Activated CD8-positive, alpha-beta memory T cell treated with anti-CD3 and anti-CD28 coated beads for 24 hours (primary cell): Measurements from ENCODE around the gene TPP2.

Experiments
- DNase-seq: peaks from one replicate; pipeline ENCODE4 v3.0.0-alpha.2; 2020

TPP2 gene

DNA sequence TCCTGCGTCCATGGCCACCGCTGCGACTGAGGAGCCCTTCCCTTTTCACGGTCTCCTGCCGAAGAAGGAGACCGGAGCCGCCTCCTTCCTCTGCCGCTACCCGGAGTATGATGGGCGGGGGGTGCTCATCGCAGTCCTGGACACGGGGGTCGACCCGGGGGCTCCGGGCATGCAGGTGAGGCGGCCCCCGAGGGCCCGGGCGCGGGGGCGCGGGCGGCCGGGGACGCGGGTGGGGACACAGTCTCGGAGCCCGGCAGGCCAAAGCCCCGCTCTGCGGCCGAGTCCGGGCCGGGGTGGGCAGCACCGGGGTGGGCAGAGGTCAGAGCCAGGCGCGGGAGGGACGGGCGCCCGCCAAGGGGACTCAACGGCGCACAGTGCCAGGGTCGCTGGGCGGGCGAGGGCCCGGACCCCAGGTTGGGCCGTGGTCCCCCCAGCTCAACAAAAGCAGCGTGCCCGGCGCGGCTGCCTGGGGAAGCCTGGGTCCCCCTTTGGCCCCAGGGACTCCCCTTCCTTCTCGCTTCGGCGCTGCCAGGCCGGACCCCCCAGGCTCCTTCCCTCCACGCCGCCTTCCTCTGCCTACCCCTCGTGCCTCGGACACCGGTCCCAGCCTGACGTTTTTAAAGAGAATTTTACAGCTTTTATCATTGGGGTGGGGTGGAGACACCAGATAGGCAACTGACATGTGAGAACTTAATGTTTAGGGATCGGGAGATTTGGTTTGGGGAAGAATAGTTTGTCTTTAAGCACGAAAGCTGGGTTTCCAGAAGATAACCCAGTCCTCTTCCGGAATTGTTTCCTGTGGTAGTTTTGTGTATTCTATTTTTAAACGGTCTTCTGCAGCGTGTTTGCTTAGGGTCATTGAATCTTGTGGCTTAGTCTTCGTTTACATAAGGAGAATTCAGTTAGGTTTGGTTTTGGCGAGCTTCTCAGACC lies 509 bp downstream of the TPP2 start:
- no peak for DNase-seq

DNA sequence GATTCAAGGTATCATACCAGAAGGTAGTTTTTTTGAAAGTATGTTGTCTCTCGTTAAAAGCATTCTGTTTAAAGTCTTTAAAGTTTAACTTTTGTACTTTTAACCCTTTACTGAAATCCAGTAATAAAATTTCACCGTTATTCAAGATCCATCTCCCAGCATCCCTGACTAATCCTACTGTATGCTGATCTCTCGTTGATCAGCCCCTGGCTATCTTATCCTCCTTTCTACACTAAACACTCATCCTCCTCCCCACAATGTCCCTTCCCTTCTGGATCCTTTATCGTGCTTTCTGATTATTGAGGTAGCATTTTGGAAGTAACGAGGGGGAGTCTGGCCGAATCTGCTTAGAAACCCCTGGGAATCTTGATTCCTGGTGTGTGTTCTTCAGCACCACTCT lies 1.3 kb downstream of the TPP2 start:
- no peak for DNase-seq

DNA sequence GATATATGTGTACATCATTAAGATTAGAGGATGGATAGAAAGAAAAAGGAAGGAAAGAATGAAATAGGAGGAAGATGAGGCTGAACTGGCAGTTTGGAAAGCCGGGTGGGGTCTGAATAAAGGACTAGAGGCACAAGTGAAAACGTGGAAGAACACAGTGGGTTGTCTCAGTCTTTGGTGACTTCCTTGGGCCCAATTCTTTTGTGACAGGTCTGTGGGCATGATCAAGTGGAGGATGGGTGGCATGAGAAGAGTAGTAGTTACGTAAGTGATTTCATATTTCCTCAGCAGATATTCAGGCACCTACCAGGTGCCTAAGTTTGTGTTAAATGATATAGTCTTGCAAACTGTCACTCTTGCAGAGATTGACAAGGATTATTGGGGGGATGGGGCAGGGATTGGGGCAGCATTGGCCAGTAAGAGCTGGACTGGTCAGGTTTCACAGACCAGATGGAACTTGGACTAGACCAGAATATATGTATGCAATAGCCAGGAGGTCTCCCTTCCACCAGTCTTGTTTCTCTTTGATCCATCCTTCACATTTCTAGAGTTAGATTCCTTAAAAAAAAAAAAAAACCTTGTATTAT lies 2.7 kb downstream of the TPP2 start:
- DNase-seq: no peak

DNA sequence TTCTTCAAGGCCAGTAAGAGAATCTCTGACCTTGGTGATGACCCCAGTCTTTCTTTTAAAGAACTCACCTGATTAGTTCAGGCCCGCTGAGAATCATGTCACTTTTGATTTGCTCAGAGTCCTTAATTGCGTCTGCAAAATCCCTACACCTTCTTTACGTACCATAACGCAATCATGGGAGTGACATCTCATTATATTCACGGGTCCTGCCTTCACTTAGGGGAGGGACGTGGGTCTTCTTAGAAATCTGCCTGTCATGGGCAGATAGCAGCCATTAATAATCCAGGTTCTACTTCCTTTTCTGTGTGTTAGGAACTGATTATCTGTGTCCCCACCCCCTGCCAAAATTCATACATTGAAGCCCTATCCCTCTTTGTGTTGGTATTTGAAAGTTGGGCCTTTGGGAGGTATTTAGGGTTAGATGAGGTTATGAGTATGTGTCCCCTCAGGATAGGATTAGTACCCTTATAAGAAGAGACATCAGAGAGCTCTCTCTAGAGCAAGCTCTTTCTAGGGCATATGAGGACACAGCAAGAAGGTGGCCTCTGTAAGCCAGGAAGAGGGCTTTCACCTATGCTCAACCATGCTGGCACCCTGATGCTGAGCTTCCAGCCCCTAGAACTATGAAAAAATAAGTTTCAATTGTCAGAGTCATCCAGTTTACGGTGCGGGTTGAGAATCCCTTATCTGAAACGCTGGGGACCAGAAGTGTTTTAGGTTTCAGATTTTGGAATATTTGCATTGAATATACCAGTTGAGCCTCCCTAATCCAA lies 9.9 kb downstream of the TPP2 start:
- DNase-seq: no peak

DNA sequence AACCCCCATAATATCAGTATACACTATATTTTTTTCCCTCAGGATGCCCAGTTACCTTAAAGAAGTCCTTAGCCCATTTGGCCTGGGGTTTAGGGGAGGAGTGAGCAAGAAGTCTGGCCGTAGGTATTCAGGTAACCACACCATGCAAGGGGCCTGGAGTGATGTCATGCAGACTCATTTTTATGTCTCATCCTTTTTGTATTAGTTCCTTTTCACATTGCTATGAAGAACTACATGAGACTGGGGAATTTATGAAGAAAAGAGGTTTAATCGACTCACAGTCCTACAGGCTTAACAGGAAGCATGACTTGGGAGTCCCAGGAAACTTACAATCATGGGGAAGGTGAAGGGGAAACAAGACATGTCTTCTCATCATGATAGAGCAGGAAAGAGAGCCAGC lies 12.2 kb downstream of the TPP2 start:
- DNase-seq: no peak

DNA sequence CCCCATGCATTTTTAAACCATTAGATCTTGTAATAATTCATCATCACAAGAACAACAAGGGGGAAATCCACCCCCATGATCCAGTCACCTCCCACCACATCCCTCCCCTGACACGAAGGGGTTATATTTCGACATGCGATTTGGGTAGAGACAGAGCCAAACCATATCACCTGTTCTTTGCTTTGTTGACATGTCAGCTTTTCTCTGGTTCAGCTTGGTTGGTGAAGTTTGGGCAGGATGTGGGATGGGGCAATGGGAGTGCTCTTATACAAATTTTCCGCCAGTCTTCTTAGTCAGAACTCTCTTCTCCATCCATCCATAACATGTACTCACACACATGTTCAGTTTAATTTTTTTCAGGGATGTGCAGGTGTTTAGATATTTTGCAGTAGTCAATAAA lies 12.9 kb downstream of the TPP2 start:
- DNase-seq: no peak

DNA sequence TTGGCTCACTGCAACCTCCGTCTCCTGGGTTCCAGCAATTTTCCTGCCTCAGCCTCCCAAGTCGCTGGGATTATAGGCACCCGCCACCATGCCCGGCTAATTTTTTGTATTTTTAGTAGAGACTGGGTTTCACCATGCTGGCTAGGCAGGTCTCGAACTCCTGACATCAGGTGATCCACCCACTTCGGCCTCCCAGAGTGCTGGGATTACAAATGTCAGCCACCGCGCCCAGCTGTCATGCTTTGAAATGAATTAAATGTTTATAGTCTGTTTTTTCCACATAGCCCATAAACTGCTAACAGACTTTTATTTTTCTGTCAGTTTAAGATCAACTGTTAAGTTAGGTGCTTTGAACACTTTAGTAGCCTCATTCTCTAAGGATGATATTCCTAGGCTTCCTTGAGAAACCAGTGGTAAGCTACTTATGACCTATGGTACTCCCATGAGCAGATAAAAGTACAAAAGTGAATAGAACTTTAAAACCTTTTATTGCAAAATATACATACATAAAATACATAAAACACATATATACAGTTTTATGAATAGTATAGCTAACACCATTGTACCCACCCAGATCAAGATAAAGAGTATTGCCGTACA lies 13.6 kb downstream of the TPP2 start:
- no peak for DNase-seq

DNA sequence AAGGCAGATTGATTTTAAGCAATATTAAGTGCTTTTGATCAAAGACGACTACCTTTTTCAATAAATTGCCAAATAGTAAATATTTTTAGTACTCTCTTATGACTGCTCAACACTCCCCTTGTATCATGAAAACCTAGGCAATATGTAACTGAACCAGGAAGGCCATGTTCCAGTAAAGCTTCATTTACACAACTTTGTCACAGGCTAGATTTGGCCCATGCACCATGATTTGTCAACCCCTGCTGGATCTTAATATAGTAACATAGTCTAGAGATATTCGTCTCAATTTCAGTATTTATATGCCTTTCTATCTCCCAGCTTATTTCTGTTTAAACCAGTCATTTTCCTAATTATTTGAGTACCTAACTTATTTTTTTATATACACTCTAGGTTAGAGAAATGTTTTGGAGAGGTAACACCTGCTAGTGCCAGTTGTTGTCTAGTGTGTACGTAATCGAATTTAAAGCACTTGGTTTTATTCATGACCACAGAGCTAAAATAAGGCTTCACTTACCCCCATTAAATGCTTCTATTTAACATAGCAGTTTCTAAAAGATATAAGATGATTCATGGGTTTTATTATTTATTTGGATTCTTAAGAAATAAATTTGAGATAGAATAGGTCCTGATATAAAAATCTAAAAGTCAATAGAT lies 21.0 kb downstream of the TPP2 start:
- DNase-seq: no peak

DNA sequence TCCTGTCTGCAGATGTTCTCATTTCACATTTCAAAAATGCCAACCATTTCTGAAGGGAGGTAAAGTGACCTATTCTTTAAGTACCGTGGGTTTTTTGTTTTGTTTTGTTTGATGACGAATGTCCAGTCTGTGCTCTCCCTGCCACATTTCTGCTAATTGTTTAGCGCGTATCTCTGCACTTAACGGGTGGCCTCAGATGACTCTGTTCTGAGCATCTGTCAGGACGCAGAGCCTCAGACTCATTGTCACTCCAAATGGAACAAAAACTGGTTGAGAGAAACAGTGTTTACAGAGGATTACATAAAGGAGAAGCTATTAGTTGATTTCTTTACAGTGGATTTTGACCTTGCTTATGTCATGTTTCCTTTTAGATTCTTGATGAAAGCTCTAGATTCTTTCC lies 23.7 kb downstream of the TPP2 start:
- DNase-seq: no peak

DNA sequence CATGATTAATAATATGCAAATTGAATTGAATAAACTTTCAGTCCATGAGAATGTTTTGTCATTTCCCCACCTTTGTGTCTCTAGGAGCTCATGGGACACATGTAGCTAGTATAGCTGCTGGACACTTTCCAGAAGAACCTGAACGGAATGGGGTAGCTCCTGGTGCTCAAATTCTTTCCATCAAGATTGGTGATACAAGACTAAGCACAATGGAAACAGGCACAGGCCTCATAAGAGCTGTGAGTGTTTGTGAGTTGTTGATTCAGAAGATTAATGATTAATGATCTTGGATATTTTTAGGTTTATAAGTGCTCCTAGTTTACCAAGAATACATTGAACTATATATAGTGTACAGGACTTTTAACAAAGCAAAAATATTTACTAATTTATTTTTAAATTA lies 30.1 kb downstream of the TPP2 start:
- DNase-seq: no peak

DNA sequence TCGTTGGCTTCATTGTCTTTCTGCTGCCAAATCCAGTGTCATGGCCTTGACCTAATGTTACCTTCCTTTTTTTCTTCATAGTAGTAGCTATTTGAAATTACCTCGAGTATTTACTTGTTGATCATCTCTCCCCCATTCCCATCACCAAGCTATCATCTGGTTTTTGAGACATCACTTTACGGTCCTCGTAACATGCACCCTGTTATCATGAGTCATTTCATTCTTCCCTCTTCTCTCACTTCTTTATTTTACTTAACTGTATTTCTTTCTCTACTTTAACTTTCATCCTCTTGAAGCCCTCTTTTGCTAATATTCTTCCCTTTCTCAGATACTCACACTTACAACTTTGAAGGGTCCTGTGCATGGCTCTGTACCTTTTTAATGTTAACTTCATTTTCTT lies 31.8 kb downstream of the TPP2 start:
- no peak for DNase-seq

DNA sequence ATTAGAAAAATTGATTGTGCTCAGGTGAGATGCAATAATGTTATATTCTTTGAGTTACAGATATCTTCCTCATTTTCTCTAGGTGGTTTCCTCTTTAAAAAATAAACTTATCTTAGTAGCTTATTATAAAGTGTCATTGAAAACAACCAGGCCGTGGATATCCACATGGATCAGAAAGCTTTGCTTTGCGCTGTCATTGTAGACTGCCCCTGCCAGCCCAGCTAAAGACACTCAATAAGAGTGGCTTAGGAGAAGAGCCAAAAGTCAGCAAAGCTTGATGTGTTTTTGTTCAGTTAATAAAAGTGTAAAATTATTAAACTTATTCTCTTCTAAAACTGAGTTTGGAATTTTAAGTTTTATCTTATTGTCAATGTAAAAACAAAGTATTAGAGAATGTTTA lies 34.4 kb downstream of the TPP2 start:
- no peak for DNase-seq

DNA sequence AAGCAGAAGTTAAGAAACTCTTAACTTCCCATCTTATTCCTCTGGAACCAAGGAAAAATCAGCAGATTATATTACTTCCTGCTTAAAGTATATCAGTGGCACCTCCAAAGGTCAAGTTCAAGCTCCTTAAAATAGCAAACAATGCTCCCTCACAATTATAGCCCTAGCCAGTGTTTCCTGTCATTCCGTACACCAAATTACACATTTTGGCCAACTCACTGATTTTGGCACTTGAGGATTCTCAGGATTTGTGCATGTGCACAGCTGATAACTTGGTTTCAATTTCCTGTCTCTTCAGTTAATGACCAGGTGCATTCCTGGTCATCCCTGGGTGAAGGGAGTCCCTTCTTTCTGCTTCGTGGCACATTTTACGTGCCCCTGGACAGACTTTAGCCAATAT lies 42.0 kb downstream of the TPP2 start:
- no peak for DNase-seq

DNA sequence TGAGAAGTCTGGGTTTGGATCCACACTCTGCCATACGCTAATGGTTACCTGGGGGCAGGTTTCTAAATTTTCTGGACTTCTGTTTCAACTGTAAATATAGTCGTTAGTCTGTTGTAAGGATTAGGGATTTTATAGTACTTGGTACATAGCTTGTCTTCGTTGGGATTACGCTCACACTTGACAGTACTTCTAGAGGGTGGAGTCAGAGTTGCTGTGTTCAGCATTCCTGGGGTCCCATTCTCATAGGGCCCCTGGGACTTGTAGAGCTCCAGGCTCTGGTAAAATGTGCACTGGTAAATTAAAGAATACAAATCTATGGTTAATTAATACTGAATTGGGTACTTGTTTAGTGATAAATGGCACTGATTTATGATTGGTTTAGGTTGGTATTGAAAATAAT lies 45.2 kb downstream of the TPP2 start:
- DNase-seq: no peak

DNA sequence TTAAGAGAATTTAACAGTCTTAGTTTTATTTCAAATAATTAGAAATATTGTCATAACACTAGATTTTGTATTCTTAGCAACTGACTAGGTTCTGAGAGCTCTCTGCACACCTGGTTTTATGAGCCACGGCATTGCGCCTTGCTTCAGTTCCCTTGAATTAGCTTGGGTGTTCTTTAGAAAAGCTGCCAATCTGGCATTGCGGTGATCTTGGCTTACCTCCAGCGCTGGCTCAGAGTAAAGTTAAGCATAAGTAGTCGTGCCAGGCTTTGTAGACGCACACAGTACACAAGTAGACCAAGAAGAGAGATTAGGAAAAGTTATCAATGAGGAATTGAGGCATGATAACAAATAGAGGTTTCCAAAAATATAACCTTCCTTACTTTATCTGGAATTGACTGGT lies 45.7 kb downstream of the TPP2 start:
- DNase-seq: no peak

DNA sequence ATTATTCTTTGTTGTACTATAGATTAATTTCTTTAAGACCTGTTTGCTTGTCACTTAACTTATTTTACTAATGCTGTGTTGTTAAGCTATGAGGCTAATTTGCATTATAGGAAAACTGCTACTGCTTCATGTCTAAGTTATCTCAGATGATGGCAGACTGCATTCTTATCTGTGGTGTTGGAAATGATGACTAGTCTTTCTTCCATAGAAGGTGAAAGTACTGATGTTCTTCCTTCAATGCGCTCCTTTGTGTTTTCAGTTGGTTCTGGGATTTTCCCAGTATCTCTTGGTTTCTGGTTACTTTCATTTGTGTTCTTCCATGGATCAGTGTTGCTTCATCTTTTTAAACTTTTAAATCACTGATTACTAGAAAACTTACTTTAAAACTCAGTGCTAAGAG lies 46.9 kb downstream of the TPP2 start:
- DNase-seq: no peak

DNA sequence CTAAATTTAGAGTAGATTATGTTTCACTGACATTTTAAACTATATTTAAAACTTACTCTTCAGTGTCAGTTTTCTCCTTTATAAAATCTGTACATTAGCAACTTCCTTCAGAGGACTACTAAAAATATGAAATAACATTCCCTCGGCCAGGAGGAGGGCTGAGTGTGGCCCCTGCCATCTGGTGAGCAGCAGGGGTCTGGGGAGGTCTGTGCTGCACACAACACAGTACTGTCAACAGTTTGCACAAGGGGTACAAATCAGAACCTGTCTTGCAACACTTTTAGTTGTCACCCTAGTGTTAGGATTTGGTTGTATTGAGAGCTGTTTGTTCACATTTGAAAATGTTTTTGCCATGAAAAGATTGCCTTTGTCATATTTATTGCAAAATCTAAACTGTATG lies 48.9 kb downstream of the TPP2 start:
- no peak for DNase-seq

DNA sequence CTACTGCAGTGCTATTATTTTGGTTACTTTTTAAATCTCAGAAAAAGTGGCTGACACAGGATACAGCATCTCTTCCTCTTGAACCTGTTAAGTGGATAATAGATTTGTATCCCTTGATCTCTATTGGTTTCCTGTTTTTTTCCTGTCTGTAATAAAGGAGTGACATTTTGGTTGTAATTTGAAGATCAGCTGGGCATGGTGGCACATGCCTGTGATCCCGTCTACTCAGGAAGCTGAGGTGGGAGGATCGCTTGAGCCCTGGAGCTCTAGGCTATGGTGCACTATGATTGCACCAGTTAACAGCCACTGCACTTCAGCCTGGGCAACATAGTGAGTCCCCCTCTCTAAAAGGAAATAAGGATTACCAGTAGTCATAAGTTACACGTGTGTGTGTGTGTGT lies 51.3 kb downstream of the TPP2 start:
- DNase-seq: no peak

DNA sequence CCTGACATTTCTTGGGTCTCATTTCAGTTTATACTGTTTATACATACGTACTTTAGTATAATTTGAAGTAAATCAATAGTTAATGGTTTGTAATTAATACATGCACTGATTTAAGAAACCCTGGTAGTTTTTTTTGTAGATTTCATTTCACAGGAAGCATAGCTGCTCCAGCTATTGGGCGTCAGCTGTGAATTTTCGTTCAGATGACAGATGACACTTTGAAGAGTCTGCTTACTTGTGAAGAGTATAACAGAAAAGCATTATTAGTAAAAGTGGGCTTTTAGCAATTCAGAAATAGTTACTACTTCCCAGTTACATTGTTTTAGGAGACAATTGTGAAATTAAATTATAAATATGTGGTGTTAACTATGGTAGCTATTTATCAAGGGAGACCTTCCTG lies 53.7 kb downstream of the TPP2 start:
- DNase-seq: no peak

DNA sequence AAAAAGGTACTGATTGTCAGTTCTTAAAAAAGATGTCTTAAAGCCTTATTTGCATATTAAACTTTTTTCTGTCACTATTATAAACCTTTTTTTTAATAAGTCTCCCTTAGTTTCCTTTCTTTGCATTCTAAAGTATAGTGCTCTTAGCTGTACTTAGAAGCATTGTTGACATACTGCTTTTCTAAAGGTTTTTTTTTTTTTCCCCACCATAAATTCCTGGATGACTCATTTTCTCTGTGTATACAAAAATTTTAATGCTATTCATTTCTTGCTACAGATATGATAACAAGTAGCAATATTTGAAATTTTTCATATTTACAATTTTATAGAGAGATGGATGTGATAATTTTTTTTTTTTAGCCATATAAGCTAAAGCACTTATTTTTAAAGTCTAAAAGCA lies 54.6 kb downstream of the TPP2 start:
- DNase-seq: no peak

DNA sequence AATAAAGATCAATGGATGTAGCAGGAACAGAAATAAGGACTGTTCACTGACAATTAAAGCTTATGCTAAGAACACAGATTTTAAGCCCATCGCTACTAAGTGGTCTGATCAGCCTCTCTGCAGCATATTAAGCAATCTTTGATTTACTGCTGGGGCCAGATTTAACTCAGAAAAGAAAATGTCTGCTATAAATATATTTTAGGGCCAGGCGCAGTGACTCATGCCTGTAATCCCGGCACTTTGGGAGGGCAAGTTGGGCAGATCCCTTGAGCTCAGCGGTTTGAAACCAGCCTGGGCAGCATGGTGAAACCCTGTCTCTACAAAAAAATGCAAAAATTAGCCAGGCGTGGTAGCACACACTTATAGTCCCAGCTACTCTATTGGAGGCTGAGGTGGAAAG lies 55.1 kb downstream of the TPP2 start:
- DNase-seq: no peak

DNA sequence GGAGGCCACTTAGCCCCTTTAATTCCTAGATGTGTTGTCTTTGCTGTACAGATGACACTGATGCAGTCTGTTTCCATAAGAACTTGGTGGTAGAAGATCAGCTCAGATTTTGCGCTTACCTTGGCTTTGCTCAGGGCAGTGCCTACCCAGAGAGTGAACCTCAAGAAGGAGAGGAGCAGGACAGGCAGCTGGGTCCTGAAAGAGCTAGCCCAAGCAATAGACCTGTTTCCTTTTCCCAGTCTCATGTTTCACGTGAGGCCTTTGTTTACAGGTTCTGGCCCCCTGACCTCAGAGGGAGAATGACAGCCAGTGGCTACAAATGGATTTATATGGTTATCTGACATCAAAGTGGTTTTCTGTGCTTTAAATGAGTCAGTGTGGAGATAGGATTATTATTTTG lies 58.0 kb downstream of the TPP2 start:
- no peak for DNase-seq

DNA sequence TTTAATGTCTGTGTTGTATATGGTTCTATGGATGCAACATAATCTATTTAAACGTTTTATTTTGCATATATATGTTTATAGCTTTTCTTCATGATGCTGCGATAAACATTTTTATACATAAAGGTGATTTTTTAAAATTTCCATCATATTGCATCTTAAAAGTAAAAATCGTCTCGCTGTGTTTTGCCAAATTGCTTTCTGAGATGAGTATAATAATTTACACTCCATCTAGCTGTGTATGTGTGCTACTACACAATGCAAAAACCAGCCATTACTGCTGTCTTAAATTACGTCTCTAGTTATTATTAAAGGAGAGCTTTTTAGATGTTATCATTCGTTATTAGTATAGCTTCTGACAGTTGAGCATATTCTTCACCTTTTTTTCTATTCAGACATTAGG lies 60.8 kb downstream of the TPP2 start:
- DNase-seq: no peak
